GM18951 (cell line): ENCODE data around the gene PLXNA2.

Experiments used
- POLR2A ChIP-seq: IDR thresholded peaks from 4 replicates; pipeline ENCODE4 v1.6.1; 2011; ENCODE audit warnings: mild to moderate bottlenecking; ENCODE audit not compliant: insufficient read length, insufficient read depth; ENCODE audit errors: extremely low read depth
- in situ Hi-C: fragments of 300-500 bp; cut with MboI; formaldehyde crosslinking; loops from one replicate; pipeline ENCODE4 v1.12.0; 2022; ENCODE audit warnings: low sequenced_read_pairs, mixed read lengths, inconsistent platforms; ENCODE audit not compliant: unreplicated experiment

Gene PLXNA2

GRCh38 chr1:207984831-207985572, 259.2 kb downstream of the PLXNA2 start:
- TF ChIP-seq POLR2A: no peak
- in situ Hi-C loops: no loop called here

GRCh38 chr1:207983044-207983635, 261.0 kb downstream of the PLXNA2 start:
- no peak for TF ChIP-seq POLR2A
- in situ Hi-C loops: no loop called here

GRCh38 chr1:207981976-207982375, 262.2 kb downstream of the PLXNA2 start:
- no peak for TF ChIP-seq POLR2A
- in situ Hi-C loops: no loop called here

DNA sequence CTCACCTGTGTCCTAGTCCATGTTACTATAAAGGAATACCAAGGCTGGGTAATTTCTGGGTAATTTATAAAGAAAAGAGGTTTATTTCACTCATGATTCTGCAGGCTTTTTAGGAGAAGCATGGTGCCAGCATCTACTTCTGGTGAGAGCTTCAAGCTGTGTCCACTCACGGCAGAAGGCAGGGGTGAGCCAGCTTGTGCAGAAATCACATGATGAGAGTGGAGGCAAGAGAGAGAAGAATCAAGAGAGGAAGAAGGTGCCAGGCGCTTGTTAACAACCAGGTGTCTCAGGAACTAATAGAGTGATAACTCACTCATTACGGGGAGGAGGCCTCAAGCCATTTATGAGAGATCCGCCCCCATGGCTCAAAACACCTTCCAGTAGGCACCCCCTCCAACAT, 265.7 kb downstream of the PLXNA2 start:
- no peak for TF ChIP-seq POLR2A
- in situ Hi-C loops: no loop called here

DNA sequence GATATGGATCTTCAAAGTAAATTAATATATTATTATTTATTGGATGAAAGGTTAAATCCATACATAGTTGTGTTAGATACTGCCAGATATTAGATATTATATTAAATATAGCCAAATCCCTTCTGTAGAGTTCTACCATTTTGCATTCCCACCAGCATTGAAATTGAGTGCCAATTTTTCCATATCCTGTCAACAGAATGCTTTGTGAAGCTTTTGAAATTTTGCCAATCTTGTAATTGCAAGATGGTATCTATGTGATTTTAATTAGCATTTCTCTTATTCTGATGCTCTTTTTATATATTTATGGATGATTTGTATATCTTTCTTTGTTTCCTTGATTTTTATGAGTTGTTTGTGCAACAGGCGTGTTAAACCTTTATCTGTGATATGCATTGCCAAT, 266.3 kb downstream of the PLXNA2 start:
- no peak for TF ChIP-seq POLR2A
- in situ Hi-C loops: no loop called here

DNA sequence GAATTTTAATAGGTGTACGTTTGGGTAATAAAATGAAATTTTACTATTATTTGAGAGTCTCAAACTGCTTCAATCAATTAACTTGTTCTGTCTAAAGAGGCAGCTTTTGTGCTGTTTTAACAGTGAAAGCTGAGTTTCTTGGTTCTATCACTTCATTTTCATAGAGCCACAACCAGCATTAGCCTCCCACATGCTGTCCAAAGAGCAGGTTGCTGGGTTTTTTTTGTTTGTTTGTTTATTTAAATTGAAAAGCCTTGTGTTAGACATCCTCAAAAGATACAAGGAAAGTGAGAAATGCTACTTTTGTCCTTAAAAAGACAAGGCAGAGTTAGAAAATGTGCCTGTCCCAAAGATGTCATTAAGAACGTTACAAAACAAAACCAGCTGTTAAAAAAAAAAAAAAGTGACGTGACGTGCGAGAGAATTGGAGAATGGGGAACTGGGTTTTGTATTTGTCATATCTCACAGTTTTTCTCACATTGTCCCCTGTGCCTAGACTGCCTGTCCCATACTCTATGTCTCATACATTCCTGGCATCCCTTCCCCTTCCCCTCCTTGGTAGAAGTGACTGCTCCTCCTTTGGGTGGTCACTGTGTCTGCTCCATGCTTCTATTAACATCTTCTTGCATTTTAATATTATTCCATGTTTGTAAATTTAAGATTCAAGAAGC, 270.2 kb downstream of the PLXNA2 start:
- no peak for TF ChIP-seq POLR2A
- in situ Hi-C loops: no loop called here

- in situ Hi-C loops: no loop called here
- no peak for TF ChIP-seq POLR2A
These were observed 271.8 kb downstream of the PLXNA2 start for GRCh38 chr1:207972337-207972736.
